Spleen (tissue), 11 donors: ENCODE results near the gene GADD45B. TPM values are rescaled to one million over a fixed set of nuclear protein-coding genes. Genes with fewer than 3 reads are reported as not detected.
"Not testable (repeated sequence)": the region's sequence is repeated elsewhere in the genome, so short reads cannot be mapped to it uniquely, and the experiment has no call there.

Experiments used
- DNase-seq: peaks from one replicate; pipeline ENCODE4 v3.0.0-alpha.2; 2020
- H3K27ac ChIP-seq, 8 donors: fragments of 200-600 bp; sonication (generic) in 7 of 8; 1 replicate in 4 of 8; 2 replicates in 4 of 8; pipeline versions ENCODE4 v1.5.0 to v1.8.0; 2016 to 2021; ENCODE audit warnings: inconsistent platforms in 4 of 8, mild to moderate bottlenecking in 4 of 8, moderate library complexity in 1 of 8
- H3K27me3 ChIP-seq, 7 donors: fragments of 200-600 bp; sonication (generic) in 6 of 7; replicated peaks in 1 of 7; 1 replicate in 4 of 7; 2 replicates in 3 of 7; pipeline versions ENCODE4 v1.5.0 to v1.8.0; 2016 to 2021; ENCODE audit warnings: inconsistent platforms in 3 of 7, mild to moderate bottlenecking in 1 of 7
- H3K36me3 ChIP-seq, 6 donors: fragments of 200-600 bp; sonication (generic) in 5 of 6; 1 replicate in 4 of 6; 2 replicates in 2 of 6; pipeline versions ENCODE4 v1.5.0 to v1.8.0; 2016 to 2021; ENCODE audit warnings: inconsistent platforms in 2 of 6
- H3K4me1 ChIP-seq, 6 donors: fragments of 200-600 bp; sonication (generic) in 5 of 6; 1 replicate in 3 of 6; 2 replicates in 3 of 6; pipeline versions ENCODE4 v1.5.0 to v1.8.0; 2016 to 2021; ENCODE audit warnings: inconsistent platforms in 3 of 6
- H3K4me3 ChIP-seq, 8 donors: fragments of 200-600 bp; sonication (generic) in 7 of 8; 1 replicate in 4 of 8; 2 replicates in 4 of 8; pipeline versions ENCODE4 v1.5.0 to v1.8.0; 2016 to 2021; ENCODE audit warnings: inconsistent platforms in 4 of 8, mild to moderate bottlenecking in 4 of 8, moderate library complexity in 2 of 8
- H3K9me3 ChIP-seq, 8 donors: fragments of 200-600 bp; sonication (generic) in 7 of 8; 1 replicate in 4 of 8; 2 replicates in 4 of 8; pipeline versions ENCODE4 v1.5.0 to v1.8.0; 2016 to 2021; ENCODE audit warnings: inconsistent platforms in 4 of 8
- CTCF ChIP-seq, 11 experiments: fragments of 200-600 bp in 7 of 11; fragments of 450-650 bp in 4 of 11; sonication (generic) in 4 of 11; IDR thresholded peaks in 8 of 11; conservative IDR thresholded peaks in 3 of 11; 1 replicate in 7 of 11; 2 replicates in 4 of 11; pipeline versions ENCODE4 v1.4.0 to v1.8.0; 2016 to 2021; ENCODE audit warnings: antibody characterized with exemption in 11 of 11, inconsistent platforms in 4 of 11, mild to moderate bottlenecking in 1 of 11
- POLR2A ChIP-seq, 3 donors: fragments of 450-650 bp; IDR thresholded peaks; one replicate each; pipeline ENCODE4 v1.5.1; 2017; ENCODE audit warnings: antibody characterized with exemption in 3 of 3, mild to moderate bottlenecking in 1 of 3
- POLR2AphosphoS5 ChIP-seq, 3 donors: sonication (generic); formaldehyde crosslinking; IDR thresholded peaks; one replicate each; pipeline ENCODE4 v1.5.1; 2017; ENCODE audit warnings: antibody characterized with exemption in 3 of 3
- WGBS, 5 donors: extraction: QIAGEN DNeasy Blood & Tissue Kit in 3 of 5; methylation state at CpG; one replicate each; pipeline versions ENCODE4 v1.1.5 to v1.1.7; 2013 to 2018; 5-methylcytosine and 5-hydroxymethylcytosine counted together
- intact Hi-C: fragments of 100-400 bp; cut with DNase I; formaldehyde crosslinking; loops from one replicate; pipeline ENCODE4 v1.15.0; 2023; ENCODE audit warnings: low total_unique reads
- polyA plus RNA-seq, 3 donors: library from polyadenylated mRNA; stranded (reverse); fragments of 200-250 nt; gene quantifications; one replicate each; pipeline ENCODE4 v1.2.1, GENCODE V29; 2013
- total RNA-seq, 7 donors: library from RNA; depleted of rRNA in 3 of 7; stranded (reverse); fragments of >200 nt in 3 of 7; fragmentation: NEBNext Ultra II Directional in 4 of 7; extraction: Animal tissue kit (Norgen Biotek cat#: 25700) in 4 of 7; gene quantifications; one replicate each; pipeline versions ENCODE4 v1.1.0 to v1.2.1, GENCODE V29; 2016 to 2021
- donor health status: healthy with polysubstance abuse.
- donor health status: DM: no; HTN: no; CAD: no; lungs with moderate emphysema.
- donor health status: DM: no; HTN: no; CAD: no.
- donor health status: Bipolar disorder and iron deficiency.
- donor health status: healthy.
- donor health status: DM: no; HTN: no; CAD: no.
- donor health status: DM: yes; HTN: yes; CAD: no.

GADD45B gene
- total and polyA plus RNA-seq, 10 donors = 40.6 to 114 (median 75.8) TPM

- DNase-seq = peak; percentile 83
- Histone ChIP-seq H3K4me1 (peaks cover 10 to 26% (median 16%) of the 10 kb centered on the region in 6 donors), H3K27me3 (peaks cover 0 to 17% (median 0%) of the 10 kb centered on the region in 7 donors), H3K36me3 (no peaks in the 10 kb centered on the region), H3K4me3 (peak overlapping the region in 7 of 8 donors; percentile 55 to 84 (median 59)), H3K9me3 (no peaks in the 10 kb centered on the region), H3K27ac (peak overlapping the region in 5 of 8 donors; percentile 21 to 51 (median 43))
- intact Hi-C loops = no loop called here
- TF ChIP-seq POLR2AphosphoS5 (IDR thresholded peaks at IDR 0.05) (peak; percentile 36 to 56 (median 55)), CTCF (IDR thresholded peaks at IDR 0.05 in 8 of 11, conservative IDR thresholded peaks at IDR 0.05 in 3 of 11) (no peak), POLR2A (IDR thresholded peaks at IDR 0.05) (no peak)
- 32 to 43% (median 38%) methylated on average over 33 to 46 of the region's 46 CpGs for WGBS, 5 donors
Observed at GRCh38 chr19:2462635-2463421, 13.1 kb upstream of the GADD45B start.

GRCh38 chr19:2463694-2464093, 12.2 kb upstream of the GADD45B start:
- H3K4me1 ChIP-seq = peaks cover 10 to 26% (median 16%) of the 10 kb centered on the region in 6 donors
- H3K27me3 ChIP-seq = peaks cover 0 to 17% (median 0%) of the 10 kb centered on the region in 7 donors
- peak overlapping the region in 1 of 8 donors; percentile 48 for H3K27ac ChIP-seq
- WGBS, 5 donors = 97 to 98% (median 97%) methylated on average over 5 of the region's 5 CpGs
- DNase-seq, H3K36me3 ChIP-seq, H3K9me3 ChIP-seq, H3K4me3 ChIP-seq, intact Hi-C loops: not testable (repeated sequence)

- Histone ChIP-seq H3K4me1 (peaks cover 10 to 29% (median 18%) of the 10 kb centered on the region in 6 donors), H3K27ac (no peak overlapping the region), H3K4me3 (no peak overlapping the region), H3K27me3 (peaks cover 0 to 17% (median 0%) of the 10 kb centered on the region in 7 donors), H3K36me3 (no peaks in the 10 kb centered on the region), H3K9me3 (no peaks in the 10 kb centered on the region)
- TF ChIP-seq POLR2AphosphoS5 (IDR thresholded peaks at IDR 0.05) (no peak), CTCF (IDR thresholded peaks at IDR 0.05 in 8 of 11, conservative IDR thresholded peaks at IDR 0.05 in 3 of 11) (no peak), POLR2A (IDR thresholded peaks at IDR 0.05) (no peak)
- DNase-seq = no peak
- intact Hi-C loops = no loop called here
- WGBS, 5 donors = 77 to 92% (median 84%) methylated on average over 5 of the region's 5 CpGs
Observed at GRCh38 chr19:2464389-2464788, 11.5 kb upstream of the GADD45B start.

GRCh38 chr19:2468596-2468995, 7.3 kb upstream of the GADD45B start:
- Histone ChIP-seq H3K9me3 (no peaks in the 10 kb centered on the region), H3K4me3 (no peak overlapping the region), H3K4me1 (peaks cover 0 to 16% (median 3%) of the 10 kb centered on the region in 6 donors), H3K36me3 (no peaks in the 10 kb centered on the region), H3K27me3 (no peaks in the 10 kb centered on the region), H3K27ac (no peak overlapping the region)
- 78 to 88% (median 83%) methylated on average over 12 of the region's 12 CpGs for WGBS, 5 donors
- intact Hi-C loops = no loop called here
- no peak for DNase-seq
- TF ChIP-seq POLR2A (IDR thresholded peaks at IDR 0.05) = no peak
- TF ChIP-seq CTCF (IDR thresholded peaks at IDR 0.05 in 8 of 11, conservative IDR thresholded peaks at IDR 0.05 in 3 of 11) = no peak
- no peak for TF ChIP-seq POLR2AphosphoS5 (IDR thresholded peaks at IDR 0.05)
